Activated CD4-positive, CD25-positive, alpha-beta regulatory T cell treated with anti-CD3 and anti-CD28 coated beads, Interleukin-2, amount 50 U/mL, for 24 hours (primary cell): ENCODE measurements around the gene DLGAP1.
A peak's percentile ranks its signal among the peaks of the same experiment; 100 is the strongest.

Experiments
- ATAC-seq, 2 donors: fragments of 150-1000 bp; cut with Tn5 transposase; one replicate each; pipeline ENCODE4 v1.10.0; 2021; ENCODE audit warnings: mild to moderate bottlenecking in 1 of 2, moderate library complexity in 1 of 2

The DLGAP1 gene

DNA sequence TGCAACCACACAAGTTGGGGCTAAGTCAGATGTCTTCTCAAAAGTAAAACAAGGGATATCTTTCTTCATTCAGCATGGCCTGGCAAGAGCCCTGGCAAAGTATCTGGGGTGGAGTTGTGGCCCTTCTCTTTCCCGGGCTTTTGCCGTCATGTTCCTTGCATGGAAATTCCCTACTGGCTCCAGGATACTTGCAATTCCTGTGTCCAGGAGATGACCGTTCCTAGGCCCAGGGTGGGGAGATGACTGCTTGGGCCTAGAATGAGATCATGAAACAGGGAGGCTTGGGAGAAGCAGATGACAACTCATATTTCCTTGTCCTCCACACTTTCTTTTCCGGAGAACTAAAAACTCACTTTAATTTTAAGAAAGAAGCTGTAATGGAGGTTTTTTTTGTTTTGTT is 944.2 kb downstream of the DLGAP1 start:
- no peak for ATAC-seq

GRCh38 chr18:3510024-3510423 is 945.1 kb downstream of the DLGAP1 start:
- no peak for ATAC-seq

DNA sequence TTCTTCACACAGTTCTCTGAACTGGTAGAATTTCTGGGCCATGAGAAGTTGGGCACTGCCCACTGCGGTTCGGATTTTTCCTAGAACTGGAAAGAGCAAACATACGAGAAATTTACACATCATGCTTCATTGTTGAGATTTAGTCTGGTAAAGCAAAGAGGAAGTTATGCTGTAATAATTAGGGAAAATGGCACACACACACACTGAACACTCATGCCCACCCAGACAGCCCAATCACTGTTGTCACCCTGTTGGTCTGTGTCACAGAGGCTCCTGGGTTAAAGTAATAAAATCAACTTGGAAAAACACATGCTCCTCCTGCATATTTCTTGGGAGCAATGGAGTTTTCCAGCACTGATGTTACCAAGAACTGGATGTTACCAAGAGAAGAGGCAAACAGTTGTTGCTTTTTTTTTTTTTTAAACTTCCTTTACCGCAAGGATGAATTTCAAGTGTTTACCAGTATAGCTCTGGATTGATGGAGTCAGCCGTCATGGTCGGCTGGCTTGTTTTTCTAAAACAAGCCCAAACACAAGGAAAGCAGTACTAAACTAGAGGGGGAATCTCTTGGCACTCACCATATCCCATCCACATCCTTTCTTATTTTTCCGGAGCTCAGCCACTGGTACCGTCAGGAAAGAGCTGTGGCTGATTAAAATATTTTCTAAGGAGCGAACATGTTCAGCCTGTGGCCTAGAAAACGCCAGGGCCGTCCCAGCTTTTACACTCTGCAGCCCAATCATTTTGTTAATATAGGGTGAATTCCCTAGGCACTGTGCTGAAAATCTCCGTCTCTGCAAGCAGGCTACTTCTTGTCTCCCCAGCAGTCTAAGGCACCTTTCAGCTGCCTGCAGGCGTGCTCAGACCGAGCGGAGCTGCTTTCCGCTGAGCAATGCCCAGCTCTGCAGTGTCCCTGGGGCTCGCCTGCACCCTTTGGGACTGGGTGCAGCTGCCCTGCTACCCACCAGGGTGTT is 946.2 kb downstream of the DLGAP1 start:
- no peak for ATAC-seq

- ATAC-seq: no peak
These were observed 950.5 kb downstream of the DLGAP1 start for GRCh38 chr18:3504637-3505036.

DNA sequence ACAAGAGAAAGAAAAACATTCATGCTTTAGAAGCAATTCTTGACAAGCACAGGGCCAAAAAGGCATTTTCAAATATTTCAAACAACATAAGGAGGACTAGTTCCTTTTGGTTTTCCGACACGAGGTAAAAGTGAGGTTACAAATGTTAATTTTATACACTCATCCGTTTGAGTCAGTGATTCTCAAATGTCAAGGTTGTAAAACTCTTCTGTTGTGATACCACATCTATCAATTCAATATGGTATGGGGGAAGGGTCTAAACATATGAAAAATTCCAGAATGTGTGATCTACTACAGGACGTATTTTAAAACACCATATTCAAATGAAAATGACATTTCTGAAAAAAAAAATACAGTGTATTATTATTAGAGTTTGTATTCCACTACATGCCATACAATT is 952.5 kb downstream of the DLGAP1 start:
- no peak for ATAC-seq

GRCh38 chr18:3500016-3500415 is 955.1 kb downstream of the DLGAP1 start:
- no peak for ATAC-seq

DNA sequence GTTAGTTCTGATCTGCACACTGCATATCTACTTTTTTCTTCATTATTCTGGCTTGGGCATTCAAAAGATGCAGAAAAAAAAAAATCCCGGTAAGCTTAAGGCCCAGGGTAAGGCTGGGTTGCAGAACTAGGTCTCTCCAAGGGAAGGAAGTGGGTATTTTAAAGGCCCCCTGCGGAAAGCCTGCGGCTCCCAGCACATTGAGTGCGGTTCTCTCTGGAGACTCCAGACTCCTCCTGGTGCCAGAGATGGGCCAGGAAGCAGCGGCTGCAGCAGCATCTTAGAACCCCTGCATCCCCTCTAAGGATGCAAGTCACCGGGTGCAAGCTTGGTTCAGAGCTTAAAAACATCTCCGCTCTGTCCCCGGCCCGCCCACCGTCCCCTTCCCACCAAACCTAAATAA is 955.6 kb downstream of the DLGAP1 start:
- ATAC-seq: no peak

GRCh38 chr18:3498698-3499471 is 956.2 kb downstream of the DLGAP1 start:
- ATAC-seq: peak in 1 of 2 donors; percentile 30

DNA sequence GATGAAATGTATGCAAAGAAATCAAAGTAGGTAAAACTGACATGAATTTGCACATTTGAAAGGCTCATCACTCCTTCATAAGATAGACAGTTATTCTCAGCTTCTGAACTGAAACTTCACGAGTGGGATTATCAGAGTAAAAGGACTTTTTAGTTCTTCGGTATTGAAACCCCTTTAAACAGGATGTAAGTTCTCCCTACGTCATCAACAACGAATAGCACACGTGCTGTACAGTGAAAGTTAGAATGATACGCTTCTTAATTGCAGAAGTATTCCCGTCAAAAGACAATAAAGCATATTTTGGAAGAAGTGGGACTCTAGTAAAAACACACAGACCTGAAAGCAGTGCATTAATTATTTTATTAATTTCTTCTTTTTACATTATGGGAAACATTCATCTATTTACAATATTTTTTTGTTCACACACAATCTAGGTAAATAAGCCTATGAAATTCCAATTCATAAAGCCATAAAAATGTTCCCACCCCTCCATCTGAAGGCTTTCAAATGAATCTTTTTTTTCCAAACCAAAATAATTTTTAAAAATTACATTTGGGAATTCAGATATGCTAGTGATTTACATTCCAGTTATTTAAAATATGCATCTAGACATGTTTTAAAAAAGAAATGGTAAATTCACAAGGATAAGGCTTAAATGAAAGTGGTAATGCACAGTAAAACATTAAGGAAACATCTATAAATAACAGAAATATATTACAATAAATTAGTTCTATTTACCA is 959.2 kb downstream of the DLGAP1 start:
- no peak for ATAC-seq

DNA sequence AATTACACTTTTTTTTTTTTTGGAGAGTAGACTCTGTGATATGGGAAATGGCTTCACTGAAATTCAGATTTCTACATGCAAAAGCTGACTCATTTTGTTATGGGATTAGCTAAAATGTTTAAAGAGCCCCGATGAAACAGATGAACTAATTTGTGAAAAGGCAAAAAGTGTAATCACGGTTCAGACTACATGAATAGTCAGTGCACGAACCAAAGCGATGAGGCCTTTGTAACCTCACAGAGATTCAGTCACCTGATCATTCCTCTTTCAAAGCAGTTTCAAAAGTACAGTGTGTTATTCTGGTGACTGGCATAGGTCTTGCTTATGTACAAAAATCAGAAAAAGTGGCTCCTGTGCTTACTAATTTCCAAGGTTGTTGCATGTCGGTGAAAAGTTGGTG is 960.5 kb downstream of the DLGAP1 start:
- no peak for ATAC-seq

- ATAC-seq: no peak
These were observed 960.9 kb downstream of the DLGAP1 start for GRCh38 chr18:3494245-3494526.

DNA sequence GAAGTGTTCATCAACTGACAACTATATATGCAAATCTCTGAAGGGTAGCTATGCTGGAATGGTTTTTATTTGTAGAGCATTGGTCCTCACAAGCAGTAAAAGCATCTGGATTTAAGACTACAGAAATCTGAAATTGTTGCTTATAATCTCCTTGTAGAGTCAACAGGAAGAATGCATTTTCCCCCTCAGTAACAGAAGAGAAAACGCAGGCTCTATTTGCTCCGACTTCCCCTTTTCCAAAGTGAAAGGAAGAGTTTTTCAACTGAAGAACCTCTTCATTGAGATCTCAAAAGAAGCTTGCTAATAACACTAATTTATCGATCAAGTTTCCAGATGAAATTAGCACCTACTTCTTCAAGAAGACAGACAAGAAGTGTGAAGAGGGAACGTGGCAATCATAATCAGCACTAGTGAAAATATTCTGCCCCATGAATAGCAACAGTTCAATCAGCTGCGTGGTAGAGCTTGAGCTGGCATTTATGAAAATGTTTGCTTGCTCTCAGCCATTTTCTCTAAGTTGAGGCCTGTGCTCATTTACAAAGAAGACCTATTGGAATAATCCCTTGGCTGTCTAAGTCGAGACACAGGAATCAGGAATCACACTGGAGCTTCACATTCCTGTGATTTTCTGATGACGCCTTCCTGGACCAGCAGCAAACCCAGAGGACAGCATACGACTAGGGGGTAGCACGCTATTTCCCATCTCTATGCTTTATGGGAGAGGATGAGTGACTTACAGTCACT is 961.4 kb downstream of the DLGAP1 start:
- ATAC-seq: no peak

- ATAC-seq: no peak
These were observed 962.4 kb downstream of the DLGAP1 start for GRCh38 chr18:3492721-3493120.

DNA sequence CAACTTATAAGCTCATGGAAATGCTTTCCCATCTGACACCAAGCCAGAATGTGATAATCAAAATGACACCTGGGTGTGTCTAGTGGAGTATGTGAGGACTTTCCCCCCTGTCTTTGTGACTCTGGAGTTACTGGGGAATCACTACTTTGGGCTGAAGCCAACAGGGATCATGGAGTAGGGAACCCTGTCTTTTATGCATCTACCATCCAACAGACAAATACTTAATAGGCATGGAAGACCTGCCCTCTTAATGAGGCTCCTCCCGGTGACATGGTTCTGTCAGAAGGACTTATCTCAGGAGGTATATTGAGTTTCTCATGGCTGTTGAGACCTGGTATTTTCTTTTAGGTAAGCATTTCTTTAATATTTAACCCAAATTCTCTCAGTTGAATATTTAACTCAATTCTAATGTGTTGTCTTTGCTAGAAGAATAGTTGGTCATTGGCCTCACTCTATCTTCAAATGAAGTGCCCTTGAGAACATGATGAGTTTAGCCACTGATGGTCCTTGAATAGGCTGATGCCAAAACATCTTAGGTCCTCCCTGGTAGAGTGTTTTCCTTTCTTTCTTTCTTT is 963.0 kb downstream of the DLGAP1 start:
- ATAC-seq: no peak

- ATAC-seq: no peak
These were observed 965.6 kb downstream of the DLGAP1 start for GRCh38 chr18:3489462-3489861.

GRCh38 chr18:3486512-3486911 is 968.6 kb downstream of the DLGAP1 start:
- ATAC-seq: no peak

GRCh38 chr18:3485153-3486149 is 969.7 kb downstream of the DLGAP1 start:
- peak; percentile 21 to 36 for ATAC-seq

GRCh38 chr18:3482258-3482657 is 972.8 kb downstream of the DLGAP1 start:
- no peak for ATAC-seq

DNA sequence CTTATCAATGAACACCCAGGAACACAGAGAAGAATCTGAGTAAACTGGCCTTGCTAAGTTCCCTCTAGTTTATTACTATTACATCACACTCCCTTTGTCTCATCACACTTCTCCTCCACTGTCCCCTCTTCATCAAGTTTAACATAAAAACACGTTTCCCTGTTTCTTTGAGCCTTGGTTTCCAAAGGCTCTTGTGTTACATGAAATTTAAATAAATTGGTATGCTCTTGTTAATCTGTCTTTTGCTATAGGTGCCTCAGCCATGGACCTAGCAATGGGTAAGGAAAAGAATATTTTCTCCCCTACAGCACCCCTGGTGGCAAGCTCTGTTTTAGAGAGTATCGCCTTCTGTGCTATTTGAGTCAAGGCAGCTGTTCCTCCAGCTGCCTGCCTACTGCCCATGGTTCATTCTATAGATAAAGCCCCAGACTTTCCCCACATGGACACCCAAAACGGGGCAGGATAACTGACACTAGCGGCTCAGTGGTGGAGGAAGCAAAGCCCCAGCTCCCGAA is 973.4 kb downstream of the DLGAP1 start:
- ATAC-seq: peak in 1 of 2 donors; percentile 53

GRCh38 chr18:3480827-3481573 is 974.1 kb downstream of the DLGAP1 start:
- no peak for ATAC-seq
